Uterus (tissue), 4 donors: ENCODE results near the gene AMN. TPM values are rescaled to one million over a fixed set of nuclear protein-coding genes. Genes with fewer than 3 reads are reported as not detected.

ENCODE experiments used
- DNase-seq, 2 donors: peaks; one replicate each; pipeline ENCODE4 v3.0.0-alpha.2; 2019 to 2020
- H3K27ac ChIP-seq, 2 donors: fragments of 200-600 bp; sonication (generic); 1 replicate in 1 of 2; 2 replicates in 1 of 2; pipeline ENCODE4 v1.5.1; 2016 to 2018
- H3K27me3 ChIP-seq, 2 donors: fragments of 200-600 bp; sonication (generic); one replicate each; pipeline ENCODE4 v1.5.1; 2018 to 2019; ENCODE audit warnings: control low read depth in 1 of 2
- H3K36me3 ChIP-seq, 2 donors: fragments of 200-600 bp; sonication (generic); one replicate each; pipeline ENCODE4 v1.5.1; 2019; ENCODE audit warnings: control low read depth in 1 of 2
- H3K4me1 ChIP-seq, 2 donors: fragments of 200-600 bp; sonication (generic); one replicate each; pipeline ENCODE4 v1.5.1; 2018 to 2019; ENCODE audit warnings: control low read depth in 1 of 2
- H3K4me3 ChIP-seq, 2 donors: fragments of 200-600 bp; sonication (generic); 1 replicate in 1 of 2; 2 replicates in 1 of 2; pipeline ENCODE4 v1.5.1; 2018 to 2019; ENCODE audit warnings: mild to moderate bottlenecking in 1 of 2
- H3K9me3 ChIP-seq, 2 donors: fragments of 200-600 bp; sonication (generic); one replicate each; pipeline ENCODE4 v1.5.1; 2019; ENCODE audit warnings: control low read depth in 1 of 2
- POLR2A ChIP-seq, 2 donors: fragments of 450-650 bp; IDR thresholded peaks; one replicate each; pipeline ENCODE4 v1.6.1; 2016; ENCODE audit warnings: antibody characterized with exemption in 2 of 2, mild to moderate bottlenecking in 1 of 2, moderate library complexity in 1 of 2
- intact Hi-C: fragments of 100-400 bp; cut with DNase I; formaldehyde crosslinking; loops from one replicate; pipeline ENCODE4 v1.15.1; 2023; ENCODE audit warnings: low total_unique reads
- total RNA-seq, 4 donors: library from RNA; depleted of rRNA in 3 of 4; stranded (reverse); fragments of >200 nt in 3 of 4; gene quantifications; one replicate each; pipeline versions ENCODE4 v1.1.0 to v1.2.4, GENCODE V29; 2014 to 2023
- TF ChIP-seq, protein P1 (sequence below), 4 experiments: fragments of 200-600 bp in 2 of 4; fragments of 450-650 bp in 2 of 4; sonication (generic) in 2 of 4; IDR thresholded peaks; one replicate each; pipeline ENCODE4 v1.5.1; 2016 to 2019; ENCODE audit warnings: antibody characterized with exemption in 4 of 4, mild to moderate bottlenecking in 2 of 4, moderate library complexity in 1 of 4
- donor health status: DM: yes; HTN: yes; CAD: no.

Gene AMN
- total RNA-seq, 4 donors from 2014 or later: 0.69 to 2.9 TPM; not detected in 2

- no peak for TF ChIP-seq POLR2A (IDR thresholded peaks at IDR 0.05)
- TF ChIP-seq, protein P1, sequence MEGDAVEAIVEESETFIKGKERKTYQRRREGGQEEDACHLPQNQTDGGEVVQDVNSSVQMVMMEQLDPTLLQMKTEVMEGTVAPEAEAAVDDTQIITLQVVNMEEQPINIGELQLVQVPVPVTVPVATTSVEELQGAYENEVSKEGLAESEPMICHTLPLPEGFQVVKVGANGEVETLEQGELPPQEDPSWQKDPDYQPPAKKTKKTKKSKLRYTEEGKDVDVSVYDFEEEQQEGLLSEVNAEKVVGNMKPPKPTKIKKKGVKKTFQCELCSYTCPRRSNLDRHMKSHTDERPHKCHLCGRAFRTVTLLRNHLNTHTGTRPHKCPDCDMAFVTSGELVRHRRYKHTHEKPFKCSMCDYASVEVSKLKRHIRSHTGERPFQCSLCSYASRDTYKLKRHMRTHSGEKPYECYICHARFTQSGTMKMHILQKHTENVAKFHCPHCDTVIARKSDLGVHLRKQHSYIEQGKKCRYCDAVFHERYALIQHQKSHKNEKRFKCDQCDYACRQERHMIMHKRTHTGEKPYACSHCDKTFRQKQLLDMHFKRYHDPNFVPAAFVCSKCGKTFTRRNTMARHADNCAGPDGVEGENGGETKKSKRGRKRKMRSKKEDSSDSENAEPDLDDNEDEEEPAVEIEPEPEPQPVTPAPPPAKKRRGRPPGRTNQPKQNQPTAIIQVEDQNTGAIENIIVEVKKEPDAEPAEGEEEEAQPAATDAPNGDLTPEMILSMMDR (IDR thresholded peaks at IDR 0.05): no peak
- H3K4me1 ChIP-seq: no peaks in the 10 kb centered on the region
- H3K27ac ChIP-seq: no peak overlapping the region
- no peaks in the 10 kb centered on the region for H3K9me3 ChIP-seq
- H3K27me3 ChIP-seq: no peaks in the 10 kb centered on the region
- intact Hi-C loops: no loop called here
- H3K4me3 ChIP-seq: no peak overlapping the region
- no peak for DNase-seq
- H3K36me3 ChIP-seq: no peaks in the 10 kb centered on the region
Measured at GRCh38 chr14:102952276-102952675, 29.8 kb downstream of the AMN start.

DNA sequence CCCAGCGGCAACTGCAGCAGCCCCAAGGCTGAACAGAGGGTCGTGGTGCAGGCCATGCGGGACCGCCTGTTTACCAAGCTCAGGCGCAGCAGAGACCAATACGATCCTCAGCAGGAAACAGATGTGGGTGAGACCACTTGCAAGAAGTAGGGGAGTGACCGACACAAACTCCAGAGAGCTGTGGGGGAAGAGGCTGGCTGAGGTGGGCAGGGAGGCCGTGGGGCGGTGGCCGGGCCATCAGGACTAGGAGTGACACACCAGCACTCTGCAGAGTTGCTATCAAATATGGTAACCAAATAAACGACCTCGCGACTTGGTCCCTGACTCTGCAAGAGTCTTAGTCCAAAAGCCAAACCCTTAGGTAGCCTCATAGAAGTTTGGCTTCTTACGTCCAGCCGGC is 30.6 kb downstream of the AMN start:
- TF ChIP-seq, protein P1 (IDR thresholded peaks at IDR 0.05): no peak
- no peak for TF ChIP-seq POLR2A (IDR thresholded peaks at IDR 0.05)
- no peaks in the 10 kb centered on the region for H3K27me3 ChIP-seq
- intact Hi-C loops: no loop called here
- DNase-seq: no peak
- H3K9me3 ChIP-seq: no peaks in the 10 kb centered on the region
- no peak overlapping the region for H3K27ac ChIP-seq
- H3K4me1 ChIP-seq: no peaks in the 10 kb centered on the region
- H3K4me3 ChIP-seq: no peak overlapping the region
- H3K36me3 ChIP-seq: no peaks in the 10 kb centered on the region

DNA sequence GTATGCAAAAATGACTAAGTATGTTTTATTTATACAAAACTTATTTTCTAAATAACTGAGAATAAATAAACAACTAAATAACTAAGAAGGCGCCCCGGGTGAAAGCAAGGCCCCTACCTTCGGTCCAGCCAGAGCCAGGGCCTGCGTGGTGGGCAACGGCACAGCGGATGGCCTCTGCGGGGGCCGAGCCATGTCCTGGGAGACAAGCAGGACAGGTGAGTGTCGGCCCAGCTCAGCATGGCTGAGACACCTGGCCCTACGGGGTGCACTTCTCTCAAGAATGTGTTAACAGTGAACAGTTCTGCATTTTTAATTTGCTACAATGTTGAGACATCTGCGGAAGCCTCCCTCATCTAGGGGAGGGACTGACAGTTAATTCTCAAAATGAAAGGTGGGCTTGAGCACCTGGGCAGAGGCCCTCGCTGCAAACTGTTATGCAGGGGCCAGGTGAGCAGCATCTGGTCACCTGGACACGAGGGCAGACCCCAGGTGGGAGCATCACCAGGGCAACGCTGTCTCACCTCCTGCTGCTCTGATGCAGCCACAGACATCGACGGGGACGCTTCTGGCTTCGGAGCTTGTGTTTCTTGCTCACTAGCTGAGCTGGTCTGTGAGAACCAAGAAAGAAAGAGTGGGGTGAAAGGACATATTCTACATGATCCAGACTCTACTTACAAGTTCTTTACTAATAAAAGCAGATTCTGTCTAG is 31.8 kb downstream of the AMN start:
- intact Hi-C loops: no loop called here
- Histone ChIP-seq H3K4me3 (no peak overlapping the region), H3K27ac (no peak overlapping the region), H3K4me1 (no peaks in the 10 kb centered on the region), H3K36me3 (no peaks in the 10 kb centered on the region), H3K9me3 (no peaks in the 10 kb centered on the region), H3K27me3 (no peaks in the 10 kb centered on the region)
- DNase-seq: no peak
- TF ChIP-seq, protein P1 (IDR thresholded peaks at IDR 0.05): no peak
- TF ChIP-seq POLR2A (IDR thresholded peaks at IDR 0.05): no peak

- H3K4me1 ChIP-seq: no peaks in the 10 kb centered on the region
- H3K27ac ChIP-seq: peak overlapping the region in 1 of 2 donors; percentile 21
- H3K4me3 ChIP-seq: no peak overlapping the region
- H3K36me3 ChIP-seq: no peaks in the 10 kb centered on the region
- no peaks in the 10 kb centered on the region for H3K9me3 ChIP-seq
- TF ChIP-seq, protein P1 (IDR thresholded peaks at IDR 0.05): no peak
- no peak for TF ChIP-seq POLR2A (IDR thresholded peaks at IDR 0.05)
- H3K27me3 ChIP-seq: no peaks in the 10 kb centered on the region
- intact Hi-C loops: no loop called here
- no peak for DNase-seq
Measured at GRCh38 chr14:102955636-102956408, 33.4 kb downstream of the AMN start.

DNA sequence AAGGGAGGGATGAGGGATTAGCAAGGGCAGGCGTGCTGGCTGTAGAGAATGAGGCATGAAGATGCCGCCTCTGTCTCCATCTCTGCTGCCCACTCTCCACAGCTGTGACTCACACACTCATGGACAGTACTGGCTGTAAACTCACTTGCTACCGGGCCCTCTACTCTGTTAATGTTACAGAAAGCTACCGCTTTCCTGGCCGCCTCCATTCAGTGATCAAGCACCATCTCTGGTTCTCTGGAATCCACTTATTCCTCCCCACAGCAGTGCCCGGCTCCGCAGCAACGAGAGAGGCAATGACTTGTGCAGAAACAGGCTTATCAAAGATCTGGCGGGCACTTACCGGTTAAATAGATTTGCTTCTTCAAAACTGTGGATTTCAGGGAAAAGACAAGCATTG is 34.8 kb downstream of the AMN start:
- TF ChIP-seq, protein P1 (IDR thresholded peaks at IDR 0.05): no peak
- no peak for TF ChIP-seq POLR2A (IDR thresholded peaks at IDR 0.05)
- Histone ChIP-seq H3K27ac (no peak overlapping the region), H3K4me1 (no peaks in the 10 kb centered on the region), H3K36me3 (no peaks in the 10 kb centered on the region), H3K9me3 (no peaks in the 10 kb centered on the region), H3K4me3 (no peak overlapping the region), H3K27me3 (no peaks in the 10 kb centered on the region)
- intact Hi-C loops: no loop called here
- no peak for DNase-seq
